Measurements from ENCODE around the gene NF1.

NF1 gene

DNA sequence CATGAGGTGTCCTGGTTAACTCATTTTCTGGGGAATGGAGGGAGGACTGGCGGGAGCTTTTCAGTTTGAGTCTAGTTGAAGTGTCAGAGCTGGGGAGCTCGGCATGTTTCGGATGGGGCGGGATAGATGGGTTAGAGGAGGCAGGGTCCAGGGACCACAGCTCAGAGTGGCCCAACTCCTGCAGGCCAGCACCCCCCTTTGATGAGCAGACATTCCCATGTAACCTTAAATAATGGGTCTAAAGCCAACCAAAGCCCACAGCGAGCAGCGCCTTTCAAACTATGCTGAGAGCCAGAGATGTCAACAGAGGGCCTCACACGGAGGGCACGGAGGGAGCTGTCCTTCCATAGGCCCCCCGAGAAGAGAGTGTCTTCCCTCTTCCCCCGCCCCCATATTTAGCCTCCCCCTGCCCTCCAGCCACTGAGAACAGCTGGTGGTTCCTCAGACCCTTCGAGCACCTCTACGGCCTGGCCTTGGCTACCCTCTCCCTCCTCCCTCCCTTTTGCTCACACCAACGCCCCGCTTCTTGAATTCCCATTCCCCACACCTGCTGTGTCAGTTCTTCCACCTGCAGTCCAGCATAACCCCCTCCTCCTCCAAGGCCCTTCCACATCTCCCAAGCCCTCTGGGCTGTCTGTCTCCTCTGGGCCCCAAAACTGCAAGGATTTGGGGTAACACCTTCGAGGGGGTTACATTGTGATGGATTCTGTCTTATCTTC is 318.5 kb downstream of the NF1 start:
- no peaks in the 10 kb centered on the region for H3K27me3 ChIP-seq (ENCODE audit: control insufficient read depth, insufficient read depth, low read length)
- H3K9me3 ChIP-seq (ENCODE audit: control insufficient read depth, insufficient read depth, low read length), result no peaks in the 10 kb centered on the region
- H3K4me1 ChIP-seq (ENCODE audit: control insufficient read depth, insufficient read depth, low read length), result peaks cover 4% of the 10 kb centered on the region
- H3K9ac ChIP-seq (ENCODE audit: low read depth, low read length), result no peak overlapping the region
- no peak overlapping the region for H3K4me3 ChIP-seq (ENCODE audit: low read depth, low read length)
- H3K36me3 ChIP-seq (ENCODE audit: control insufficient read depth, insufficient read depth, low read length), result no peaks in the 10 kb centered on the region

DNA sequence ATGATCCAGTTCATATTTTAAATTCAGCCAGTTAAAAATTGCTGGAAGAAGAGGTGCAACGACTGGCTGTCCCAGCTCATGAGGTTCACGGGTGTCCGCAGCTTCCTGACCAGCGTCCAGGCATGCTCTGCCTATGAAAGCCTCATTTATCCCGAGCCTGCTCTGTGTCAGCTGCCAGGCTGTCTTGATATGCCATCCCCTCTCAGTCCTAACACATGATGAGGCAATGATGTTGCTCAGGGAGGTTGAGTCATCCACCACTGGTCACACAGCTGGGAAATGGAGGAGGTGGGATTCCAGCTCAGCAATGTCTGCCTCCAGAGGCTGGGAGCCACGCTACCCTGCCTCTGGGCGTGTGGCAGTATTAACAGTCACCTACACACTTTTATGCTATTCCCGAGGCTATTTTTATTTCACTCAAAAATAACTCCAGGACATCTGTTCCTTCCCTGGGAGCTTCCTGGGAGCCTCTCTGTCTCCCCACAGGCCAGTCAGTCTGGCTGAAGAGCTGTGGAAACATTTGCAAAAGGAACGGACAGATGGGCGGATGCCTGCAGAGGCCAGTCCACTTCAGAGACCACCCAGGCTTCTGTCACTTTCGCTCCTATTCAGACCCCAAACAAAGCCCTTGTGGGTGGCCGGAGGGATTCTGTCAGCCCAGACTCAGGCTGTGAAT is 319.2 kb downstream of the NF1 start:
- H3K27me3 ChIP-seq (ENCODE audit: control insufficient read depth, insufficient read depth, low read length), result no peaks in the 10 kb centered on the region
- H3K4me3 ChIP-seq (ENCODE audit: low read depth, low read length), result no peak overlapping the region
- no peak overlapping the region for H3K9ac ChIP-seq (ENCODE audit: low read depth, low read length)
- no peaks in the 10 kb centered on the region for H3K9me3 ChIP-seq (ENCODE audit: control insufficient read depth, insufficient read depth, low read length)
- peaks cover 9% of the 10 kb centered on the region for H3K4me1 ChIP-seq (ENCODE audit: control insufficient read depth, insufficient read depth, low read length)
- no peaks in the 10 kb centered on the region for H3K36me3 ChIP-seq (ENCODE audit: control insufficient read depth, insufficient read depth, low read length)

DNA sequence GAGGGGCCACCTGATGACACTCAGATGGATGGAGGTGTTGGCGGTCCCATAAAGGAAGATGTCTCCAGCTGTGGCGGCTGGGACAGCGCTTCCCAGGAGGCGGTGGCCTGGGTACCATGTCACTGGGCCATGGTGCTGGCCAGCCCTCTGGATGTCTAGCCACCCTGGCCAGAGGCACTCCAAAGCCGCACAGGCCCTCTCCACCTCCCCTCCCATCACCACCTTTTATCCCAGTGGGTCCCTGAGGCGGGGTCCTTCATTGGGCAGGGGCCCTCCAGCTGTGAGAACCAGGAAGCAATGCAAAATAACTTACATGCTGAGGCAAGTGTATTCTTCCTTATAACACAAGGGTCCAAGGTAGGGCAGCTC is 319.8 kb downstream of the NF1 start:
- Histone ChIP-seq H3K4me1 (ENCODE audit: control insufficient read depth, insufficient read depth, low read length) (peaks cover 12% of the 10 kb centered on the region), H3K27me3 (ENCODE audit: control insufficient read depth, insufficient read depth, low read length) (no peaks in the 10 kb centered on the region), H3K4me3 (ENCODE audit: low read depth, low read length) (no peak overlapping the region), H3K9me3 (ENCODE audit: control insufficient read depth, insufficient read depth, low read length) (no peaks in the 10 kb centered on the region), H3K36me3 (ENCODE audit: control insufficient read depth, insufficient read depth, low read length) (no peaks in the 10 kb centered on the region), H3K9ac (ENCODE audit: low read depth, low read length) (no peak overlapping the region)

DNA sequence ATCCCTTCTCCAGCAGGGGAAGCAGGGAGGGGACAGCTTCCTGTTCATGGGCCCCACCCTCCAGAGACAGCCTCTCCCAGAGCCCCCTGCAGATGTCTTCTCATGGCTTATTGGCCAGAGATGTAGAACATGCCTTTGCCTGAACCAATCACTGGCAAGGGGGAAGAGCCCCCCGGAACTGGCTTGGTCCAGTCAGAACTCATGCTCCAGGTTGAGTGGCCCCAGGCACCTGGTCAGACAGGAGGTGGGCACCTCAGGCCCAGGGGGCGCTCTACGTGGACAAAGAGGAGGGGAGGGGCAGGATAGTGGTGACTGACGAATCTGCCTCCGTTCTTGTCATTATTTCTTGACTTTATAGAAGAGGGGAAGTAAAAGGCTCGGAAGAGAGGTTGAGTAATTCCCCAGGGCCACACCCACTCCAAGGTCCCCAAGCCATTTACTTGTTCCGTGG is 320.3 kb downstream of the NF1 start:
- no peaks in the 10 kb centered on the region for H3K9me3 ChIP-seq (ENCODE audit: control insufficient read depth, insufficient read depth, low read length)
- no peak overlapping the region for H3K9ac ChIP-seq (ENCODE audit: low read depth, low read length)
- H3K36me3 ChIP-seq (ENCODE audit: control insufficient read depth, insufficient read depth, low read length), result no peaks in the 10 kb centered on the region
- H3K4me3 ChIP-seq (ENCODE audit: low read depth, low read length), result no peak overlapping the region
- peaks cover 12% of the 10 kb centered on the region for H3K4me1 ChIP-seq (ENCODE audit: control insufficient read depth, insufficient read depth, low read length)
- H3K27me3 ChIP-seq (ENCODE audit: control insufficient read depth, insufficient read depth, low read length), result no peaks in the 10 kb centered on the region

DNA sequence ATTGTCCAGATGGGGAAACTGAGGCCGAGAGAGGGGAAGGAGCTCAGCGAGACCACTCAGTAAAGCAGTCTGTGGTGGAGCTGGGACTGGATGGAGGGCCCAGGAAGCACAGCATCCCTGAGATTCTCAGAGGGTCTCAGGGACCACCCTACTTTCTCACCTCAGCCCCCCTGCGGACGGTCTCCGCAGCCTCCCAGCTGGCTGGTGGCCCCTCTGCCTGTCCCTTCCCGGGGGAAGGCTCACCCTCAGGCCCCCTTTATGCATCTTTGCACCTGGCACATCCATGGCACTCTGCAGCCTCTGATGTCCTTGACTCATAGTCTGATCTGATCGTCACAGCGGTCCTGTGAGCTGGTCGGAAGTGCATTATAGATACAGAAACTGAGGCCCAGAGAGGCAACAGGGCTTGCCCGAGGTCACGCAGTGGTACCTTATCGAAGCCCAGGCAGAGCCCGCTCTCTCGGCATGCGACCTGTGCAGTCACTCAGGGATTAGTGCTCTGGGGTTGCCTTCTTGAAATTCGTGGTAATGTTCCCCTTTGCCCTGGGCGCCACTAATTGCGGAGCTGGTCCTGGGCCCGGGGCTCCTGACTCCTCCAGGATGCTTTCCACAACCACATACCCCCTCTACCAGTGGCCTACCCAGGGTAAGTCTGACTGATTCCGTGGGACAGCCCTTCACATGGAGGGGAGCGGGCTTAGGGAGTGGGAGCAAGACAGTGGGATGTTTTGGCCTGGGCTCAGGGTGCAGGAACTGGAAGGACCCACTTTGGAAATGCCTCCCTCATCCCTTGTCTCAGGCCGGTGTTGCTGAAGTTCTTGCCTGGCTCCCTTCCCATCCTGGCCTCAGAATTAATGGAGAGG is 321.1 kb downstream of the NF1 start:
- Histone ChIP-seq H3K36me3 (ENCODE audit: control insufficient read depth, insufficient read depth, low read length) (no peaks in the 10 kb centered on the region), H3K4me1 (ENCODE audit: control insufficient read depth, insufficient read depth, low read length) (peaks cover 12% of the 10 kb centered on the region), H3K27me3 (ENCODE audit: control insufficient read depth, insufficient read depth, low read length) (no peaks in the 10 kb centered on the region), H3K4me3 (ENCODE audit: low read depth, low read length) (no peak overlapping the region), H3K9me3 (ENCODE audit: control insufficient read depth, insufficient read depth, low read length) (no peaks in the 10 kb centered on the region), H3K9ac (ENCODE audit: low read depth, low read length) (peak overlapping the region; percentile 13)

DNA sequence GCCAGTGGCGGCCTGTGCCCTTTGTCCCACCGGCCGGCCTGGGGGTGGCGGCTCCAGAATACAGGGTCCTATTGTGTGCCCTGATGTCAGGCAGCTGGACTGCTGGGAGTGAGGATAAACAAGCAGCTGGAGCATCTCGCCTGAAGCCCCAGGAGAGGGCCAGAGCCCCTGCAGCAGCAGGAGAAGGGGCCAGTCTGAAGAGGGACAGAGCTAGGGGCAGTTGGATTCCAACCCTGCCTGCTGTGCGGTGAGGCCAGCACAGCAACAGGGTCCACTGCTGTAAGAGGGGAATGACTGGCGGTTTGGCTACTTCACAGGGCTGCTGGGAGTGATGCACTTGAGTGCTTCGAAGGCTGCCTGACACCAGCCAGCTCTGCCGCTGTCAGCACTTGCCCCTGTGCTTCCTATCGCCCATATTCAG is 321.7 kb downstream of the NF1 start:
- Histone ChIP-seq H3K4me1 (ENCODE audit: control insufficient read depth, insufficient read depth, low read length) (peaks cover 12% of the 10 kb centered on the region), H3K36me3 (ENCODE audit: control insufficient read depth, insufficient read depth, low read length) (no peaks in the 10 kb centered on the region), H3K9me3 (ENCODE audit: control insufficient read depth, insufficient read depth, low read length) (no peaks in the 10 kb centered on the region), H3K4me3 (ENCODE audit: low read depth, low read length) (no peak overlapping the region), H3K9ac (ENCODE audit: low read depth, low read length) (no peak overlapping the region), H3K27me3 (ENCODE audit: control insufficient read depth, insufficient read depth, low read length) (no peaks in the 10 kb centered on the region)

DNA sequence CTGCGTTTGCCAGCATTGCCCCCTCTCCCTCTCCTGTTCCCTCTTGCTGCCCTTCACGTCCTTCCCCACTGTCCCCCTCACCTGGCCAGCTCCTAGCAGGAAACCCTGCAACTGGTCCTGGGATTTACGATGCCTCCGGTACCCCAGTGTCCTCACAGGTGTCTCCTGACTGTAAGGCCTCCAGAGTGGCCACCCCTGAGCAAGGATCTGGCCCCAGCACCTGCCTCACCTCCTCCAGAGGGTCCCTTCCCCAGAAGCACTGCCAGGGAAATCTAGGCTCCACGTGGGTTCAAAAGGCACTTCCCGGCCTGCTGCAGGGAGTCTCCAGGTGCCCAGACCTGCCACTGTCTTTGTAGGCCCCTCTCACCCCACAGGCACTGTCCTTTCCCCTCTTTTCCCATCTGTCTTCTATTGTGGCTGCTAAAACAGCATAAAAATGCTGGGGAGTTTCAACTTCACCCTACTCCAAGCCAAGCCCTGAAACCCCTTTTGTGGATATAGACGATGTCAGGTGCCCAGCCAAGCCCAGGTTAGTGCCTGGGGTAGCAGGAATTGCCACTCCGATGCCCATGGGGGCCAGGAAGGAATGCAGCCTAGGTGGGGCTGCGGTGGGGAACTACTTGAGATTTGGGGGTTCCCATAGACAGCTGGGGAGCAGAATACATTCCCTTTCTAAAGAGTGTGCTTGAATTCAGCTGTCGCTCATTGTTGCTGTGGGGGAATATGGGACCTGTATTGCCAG is 322.4 kb downstream of the NF1 start:
- no peaks in the 10 kb centered on the region for H3K27me3 ChIP-seq (ENCODE audit: control insufficient read depth, insufficient read depth, low read length)
- no peak overlapping the region for H3K9ac ChIP-seq (ENCODE audit: low read depth, low read length)
- no peaks in the 10 kb centered on the region for H3K9me3 ChIP-seq (ENCODE audit: control insufficient read depth, insufficient read depth, low read length)
- peaks cover 12% of the 10 kb centered on the region for H3K4me1 ChIP-seq (ENCODE audit: control insufficient read depth, insufficient read depth, low read length)
- H3K4me3 ChIP-seq (ENCODE audit: low read depth, low read length), result no peak overlapping the region
- no peaks in the 10 kb centered on the region for H3K36me3 ChIP-seq (ENCODE audit: control insufficient read depth, insufficient read depth, low read length)

DNA sequence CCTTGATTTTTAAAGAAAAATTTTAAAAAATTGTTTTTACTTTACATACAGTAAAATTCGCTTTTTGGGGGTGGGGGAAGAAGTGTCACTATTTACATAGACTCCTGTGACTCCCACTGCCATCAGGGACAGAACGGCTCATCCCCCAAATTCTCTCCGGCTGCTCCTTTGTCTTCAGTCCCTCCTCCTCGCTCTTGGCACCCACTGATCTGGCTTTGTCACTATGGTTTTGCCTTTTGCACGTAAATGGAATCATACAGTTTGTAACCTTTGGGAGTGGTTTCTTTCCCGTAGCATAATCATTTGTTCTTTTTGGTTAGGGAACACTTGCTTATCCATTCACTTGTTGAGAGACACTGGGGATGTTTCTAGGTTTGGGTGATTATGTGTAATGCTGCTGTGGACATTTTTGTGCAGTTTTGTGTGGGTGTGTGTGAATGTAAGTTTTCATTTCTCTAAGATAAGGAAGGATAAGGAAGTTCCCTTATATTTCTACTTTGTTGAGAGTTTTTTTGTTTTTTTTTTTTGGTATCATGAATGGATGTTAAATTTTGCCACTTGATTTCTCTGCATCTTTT is 324.1 kb downstream of the NF1 start:
- H3K9me3 ChIP-seq (ENCODE audit: control insufficient read depth, insufficient read depth, low read length), result no peaks in the 10 kb centered on the region
- H3K4me1 ChIP-seq (ENCODE audit: control insufficient read depth, insufficient read depth, low read length), result peaks cover 8% of the 10 kb centered on the region
- H3K4me3 ChIP-seq (ENCODE audit: low read depth, low read length), result no peak overlapping the region
- H3K9ac ChIP-seq (ENCODE audit: low read depth, low read length), result no peak overlapping the region
- H3K27me3 ChIP-seq (ENCODE audit: control insufficient read depth, insufficient read depth, low read length), result no peaks in the 10 kb centered on the region
- H3K36me3 ChIP-seq (ENCODE audit: control insufficient read depth, insufficient read depth, low read length), result no peaks in the 10 kb centered on the region

DNA sequence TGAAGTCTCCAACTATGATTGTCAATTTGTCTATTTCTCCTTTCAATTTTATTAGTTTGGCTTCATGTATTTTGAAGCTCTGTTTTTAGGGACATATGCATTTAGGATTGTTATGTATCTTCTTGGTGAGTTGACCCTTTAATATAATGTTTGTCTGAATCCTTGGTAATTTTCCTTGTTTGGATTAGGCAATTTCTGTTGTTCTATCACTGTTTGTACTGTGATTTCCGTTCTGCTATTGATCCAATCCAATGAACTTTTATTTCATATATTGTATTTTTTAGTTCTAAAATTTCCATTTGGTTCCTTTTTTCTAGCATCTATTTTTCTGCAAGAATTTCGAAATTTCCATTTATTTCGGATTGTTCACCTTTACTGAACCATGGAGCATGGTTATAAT is 327.7 kb downstream of the NF1 start:
- no peak overlapping the region for H3K4me3 ChIP-seq (ENCODE audit: low read depth, low read length)
- H3K27me3 ChIP-seq (ENCODE audit: control insufficient read depth, insufficient read depth, low read length), result no peaks in the 10 kb centered on the region

DNA sequence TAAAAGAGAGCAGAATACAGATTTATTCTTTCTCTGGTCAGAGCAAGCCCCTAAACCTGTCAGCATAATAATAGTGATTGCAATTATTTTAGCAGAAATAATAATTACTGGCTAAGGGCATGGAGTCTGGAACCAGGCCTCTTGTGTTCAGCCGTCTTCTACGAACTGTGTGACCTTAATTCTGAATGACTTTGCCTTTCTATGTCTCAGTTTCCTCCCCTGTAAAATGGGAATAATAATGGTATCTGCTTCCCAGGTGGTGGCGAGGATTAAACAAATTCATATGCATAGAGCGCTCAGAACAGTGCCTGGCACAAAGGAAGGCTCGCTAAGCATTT is 330.1 kb downstream of the NF1 start:
- no peak overlapping the region for H3K4me3 ChIP-seq (ENCODE audit: low read depth, low read length)
- H3K36me3 ChIP-seq (ENCODE audit: control insufficient read depth, insufficient read depth, low read length), result no peaks in the 10 kb centered on the region
- H3K9ac ChIP-seq (ENCODE audit: low read depth, low read length), result no peak overlapping the region
- H3K27me3 ChIP-seq (ENCODE audit: control insufficient read depth, insufficient read depth, low read length), result no peaks in the 10 kb centered on the region
- no peaks in the 10 kb centered on the region for H3K9me3 ChIP-seq (ENCODE audit: control insufficient read depth, insufficient read depth, low read length)
- H3K4me1 ChIP-seq (ENCODE audit: control insufficient read depth, insufficient read depth, low read length), result peaks cover 12% of the 10 kb centered on the region

More for the DNA sequence above, 327.7 kb downstream of the NF1 start:
- no peak overlapping the region for H3K9ac ChIP-seq (ENCODE audit: low read depth, low read length)
- H3K4me1 ChIP-seq (ENCODE audit: control insufficient read depth, insufficient read depth, low read length), result peaks cover 20% of the 10 kb centered on the region
- no peaks in the 10 kb centered on the region for H3K36me3 ChIP-seq (ENCODE audit: control insufficient read depth, insufficient read depth, low read length)
- H3K9me3 ChIP-seq (ENCODE audit: control insufficient read depth, insufficient read depth, low read length), result no peaks in the 10 kb centered on the region

Measured in iPS-15b (cell line).